ENCODE measurements around the gene YWHAG. TPM values are rescaled to one million over a fixed set of nuclear protein-coding genes. Genes with fewer than 3 reads are reported as not detected.
"Not testable (repeated sequence)": the region's sequence is repeated elsewhere in the genome, so short reads cannot be mapped to it uniquely, and the experiment has no call there.

The YWHAG gene
- polyA plus RNA-seq, 1 donor (not counting 4 experiments of a cell fraction or from before 2014, with no cell fraction given), result 130 TPM

- FAIRE-seq (no peak), DNase-seq (ENCODE audit: low read depth, low spot score) (no peak)
- TF ChIP-seq CTCF (optimal IDR thresholded peaks at IDR 0.05 in 1 of 3, IDR thresholded peaks at IDR 0.05 in 1 of 3, conservative IDR thresholded peaks at IDR 0.05 in 1 of 3; ENCODE audit: extremely low read depth in 1 of 3, insufficient read depth in 2 of 3, low read length in 3 of 3) (no peak), EZH2 (IDR thresholded peaks at IDR 0.05; ENCODE audit: low read length) (no peak)
- H3K4me3 ChIP-seq (ENCODE audit: control insufficient read depth in 2 of 3, extremely low read depth in 1 of 3, insufficient read depth in 2 of 3, low read depth in 1 of 3, low read length in 3 of 3), result no peak overlapping the region
- no peaks in the 10 kb centered on the region for H3K9me1 ChIP-seq (ENCODE audit: control insufficient read depth, extremely low read depth, insufficient read depth, low read length)
- no peaks in the 10 kb centered on the region for H3K9me3 ChIP-seq (ENCODE audit: control insufficient read depth, low read depth, low read length)
- no peaks in the 10 kb centered on the region for H3K79me2 ChIP-seq (ENCODE audit: control insufficient read depth, insufficient read depth, low read length)
- H3K27ac ChIP-seq (ENCODE audit: control insufficient read depth, insufficient read depth, low read length), result no peak overlapping the region
- no peaks in the 10 kb centered on the region for H3K27me3 ChIP-seq (ENCODE audit: control insufficient read depth, extremely low read depth, insufficient read depth, low read length)
- peaks cover 24% of the 10 kb centered on the region for H3K4me1 ChIP-seq (ENCODE audit: control insufficient read depth, extremely low read depth, insufficient read depth, low read length)
- no peak overlapping the region for H2AFZ ChIP-seq (ENCODE audit: control insufficient read depth, low read length)
- no peak overlapping the region for H3K9ac ChIP-seq (ENCODE audit: control insufficient read depth, extremely low read depth, insufficient read depth, low read length)
- H3K36me3 ChIP-seq (ENCODE audit: control insufficient read depth in 2 of 2, extremely low read depth in 1 of 2, insufficient read depth in 2 of 2, low read length in 2 of 2), result no peaks in the 10 kb centered on the region
- H3K4me2 ChIP-seq (ENCODE audit: control insufficient read depth, extremely low read depth, insufficient read depth, low read depth, low read length), result no peak overlapping the region
- dilution Hi-C loops (cut with MboI; ENCODE audit: extremely low pct_ligation_motif_present, low sequenced_read_pairs), result no loop called here
- H4K20me1 ChIP-seq (ENCODE audit: control insufficient read depth, extremely low read depth, insufficient read depth, low read length), result no peaks in the 10 kb centered on the region
These were observed 37.4 kb upstream of the YWHAG start for GRCh38 chr7:76395965-76396726.

- H3K27ac ChIP-seq (ENCODE audit: control insufficient read depth, insufficient read depth, low read length); FAIRE-seq; H3K9ac ChIP-seq (ENCODE audit: control insufficient read depth, extremely low read depth, insufficient read depth, low read length); H3K27me3 ChIP-seq (ENCODE audit: control insufficient read depth, extremely low read depth, insufficient read depth, low read length); H3K36me3 ChIP-seq (ENCODE audit: control insufficient read depth in 2 of 2, extremely low read depth in 1 of 2, insufficient read depth in 2 of 2, low read length in 2 of 2); H3K9me1 ChIP-seq (ENCODE audit: control insufficient read depth, extremely low read depth, insufficient read depth, low read length); H3K4me3 ChIP-seq (ENCODE audit: control insufficient read depth in 2 of 3, extremely low read depth in 1 of 3, insufficient read depth in 2 of 3, low read depth in 1 of 3, low read length in 3 of 3); dilution Hi-C loops (cut with MboI; ENCODE audit: extremely low pct_ligation_motif_present, low sequenced_read_pairs); H3K4me2 ChIP-seq (ENCODE audit: control insufficient read depth, extremely low read depth, insufficient read depth, low read depth, low read length); H3K9me3 ChIP-seq (ENCODE audit: control insufficient read depth, low read depth, low read length); H4K20me1 ChIP-seq (ENCODE audit: control insufficient read depth, extremely low read depth, insufficient read depth, low read length); DNase-seq (ENCODE audit: low read depth, low spot score); H3K79me2 ChIP-seq (ENCODE audit: control insufficient read depth, insufficient read depth, low read length): not testable (repeated sequence)
- peaks cover 24% of the 10 kb centered on the region for H3K4me1 ChIP-seq (ENCODE audit: control insufficient read depth, extremely low read depth, insufficient read depth, low read length)
- H2AFZ ChIP-seq (ENCODE audit: control insufficient read depth, low read length), result peak overlapping the region; percentile 10
These were observed 36.8 kb upstream of the YWHAG start for GRCh38 chr7:76395605-76395964.

GRCh38 chr7:76394957-76395356 is 36.2 kb upstream of the YWHAG start:
- Histone ChIP-seq H4K20me1 (ENCODE audit: control insufficient read depth, extremely low read depth, insufficient read depth, low read length) (no peaks in the 10 kb centered on the region), H3K4me1 (ENCODE audit: control insufficient read depth, extremely low read depth, insufficient read depth, low read length) (peaks cover 24% of the 10 kb centered on the region), H3K27ac (ENCODE audit: control insufficient read depth, insufficient read depth, low read length) (no peak overlapping the region), H3K9me1 (ENCODE audit: control insufficient read depth, extremely low read depth, insufficient read depth, low read length) (no peaks in the 10 kb centered on the region), H3K27me3 (ENCODE audit: control insufficient read depth, extremely low read depth, insufficient read depth, low read length) (no peaks in the 10 kb centered on the region), H3K36me3 (ENCODE audit: control insufficient read depth in 2 of 2, extremely low read depth in 1 of 2, insufficient read depth in 2 of 2, low read length in 2 of 2) (no peaks in the 10 kb centered on the region), H3K4me2 (ENCODE audit: control insufficient read depth, extremely low read depth, insufficient read depth, low read depth, low read length) (no peak overlapping the region), H3K79me2 (ENCODE audit: control insufficient read depth, insufficient read depth, low read length) (no peaks in the 10 kb centered on the region), H3K4me3 (ENCODE audit: control insufficient read depth in 2 of 3, extremely low read depth in 1 of 3, insufficient read depth in 2 of 3, low read depth in 1 of 3, low read length in 3 of 3) (no peak overlapping the region), H3K9ac (ENCODE audit: control insufficient read depth, extremely low read depth, insufficient read depth, low read length) (no peak overlapping the region), H2AFZ (ENCODE audit: control insufficient read depth, low read length) (no peak overlapping the region), H3K9me3 (ENCODE audit: control insufficient read depth, low read depth, low read length) (no peaks in the 10 kb centered on the region)
- FAIRE-seq (no peak), DNase-seq (ENCODE audit: low read depth, low spot score) (no peak)
- dilution Hi-C loops (cut with MboI; ENCODE audit: extremely low pct_ligation_motif_present, low sequenced_read_pairs), result no loop called here
- TF ChIP-seq EZH2 (IDR thresholded peaks at IDR 0.05; ENCODE audit: low read length) (no peak), CTCF (optimal IDR thresholded peaks at IDR 0.05 in 1 of 3, IDR thresholded peaks at IDR 0.05 in 1 of 3, conservative IDR thresholded peaks at IDR 0.05 in 1 of 3; ENCODE audit: extremely low read depth in 1 of 3, insufficient read depth in 2 of 3, low read length in 3 of 3) (no peak)

Measured in keratinocyte (primary cell).